ENCODE measurements around the gene HSPA1L. TPM values are rescaled to one million over a fixed set of nuclear protein-coding genes. Genes with fewer than 3 reads are reported as not detected.

HSPA1L gene
- total and polyA plus RNA-seq, 2 donors (not counting 3 experiments of a cell fraction or from before 2014, with no cell fraction given) = 0.32 to 0.77 TPM

GRCh38 chr6:31830886-31831335 lies 15.8 kb upstream of the HSPA1L start:
- Histone ChIP-seq H3K36me3 (ENCODE audit: control insufficient read depth in 2 of 2, extremely low read depth in 1 of 2, insufficient read depth in 2 of 2, low read length in 2 of 2) (no peaks in the 10 kb centered on the region), H4K20me1 (replicated peaks; ENCODE audit: control insufficient read depth, extremely low read depth, insufficient read depth, low read length) (no peaks in the 10 kb centered on the region), H2AFZ (ENCODE audit: low read depth, low read length) (no peak overlapping the region), H3K4me2 (ENCODE audit: insufficient read depth, low read length) (peak overlapping the region; percentile 90), H3K27me3 (ENCODE audit: control insufficient read depth in 2 of 2, insufficient read depth in 2 of 2, low read length in 2 of 2) (no peaks in the 10 kb centered on the region), H3K9me3 (replicated peaks; ENCODE audit: control insufficient read depth, insufficient read depth, low read length) (no peaks in the 10 kb centered on the region), H3K27ac (ENCODE audit: insufficient read depth, low read depth, low read length) (no peak overlapping the region), H3K9me1 (replicated peaks; ENCODE audit: control insufficient read depth, extremely low read depth, insufficient read depth, low read length) (no peaks in the 10 kb centered on the region), H3K9ac (replicated peaks; ENCODE audit: extremely low read depth, insufficient read depth, low read length) (peak overlapping the region; percentile 48), H3K79me2 (ENCODE audit: control insufficient read depth, insufficient read depth, low read length) (peaks cover 33% of the 10 kb centered on the region), H3K4me1 (ENCODE audit: control insufficient read depth, extremely low read depth, insufficient read depth, low read length) (peaks cover 15% of the 10 kb centered on the region), H3K4me3 (replicated peaks in 1 of 3; ENCODE audit: insufficient read depth in 1 of 3, low read depth in 1 of 3, low read length in 3 of 3) (peak overlapping the region in 2 of 3 experiments; percentile 73 to 94)
- FAIRE-seq (no peak), DNase-seq (ENCODE audit: low read depth, low spot score) (no peak)
- dilution Hi-C loops (cut with MboI; ENCODE audit: extremely low pct_ligation_motif_present, low sequenced_read_pairs) (no loop called here), intact Hi-C loops (cut with micrococcal nuclease) (loop anchor here (1.0 to 10.0 kb wide), 7 partner anchors 59 to 339 kb away; partner anchors contain the start of genes CSNK2B, DDAH2, EHMT2 and LY6G5B)
- ChIA-PET CTCF (interaction anchor here (0.9 to 4.2 kb wide), 18 partner anchors 9 to 232 kb away, joined by 3 to 71 read pairs (median 6); partner anchors contain the start of genes ABHD16A, CLIC1, LSM2 and LY6G5C), POLR2A (interaction anchor here (0.6 to 1.2 kb wide), 3 partner anchors 16 to 58 kb away, joined by 3 to 5 read pairs (median 4); partner anchors contain the start of genes HSPA1A, HSPA1L and LSM2)
- no TSS peak for BruUV-seq (replicated peaks)
- no peak for TF ChIP-seq FOS (IDR thresholded peaks at IDR 0.05; ENCODE audit: borderline replicate concordance, insufficient read depth, low read length)

- DNase-seq (ENCODE audit: low read depth, low spot score) (peak; percentile 76), FAIRE-seq (peak; percentile 69)
- peaks cover 22% of the 10 kb centered on the region for H3K79me2 ChIP-seq (ENCODE audit: control insufficient read depth, insufficient read depth, low read length)
- BruUV-seq (replicated peaks) = no TSS peak
- dilution Hi-C loops (cut with MboI; ENCODE audit: extremely low pct_ligation_motif_present, low sequenced_read_pairs) = no loop called here
- TF ChIP-seq EZH2 (IDR thresholded peaks at IDR 0.05; ENCODE audit: borderline replicate concordance, low read depth, low read length, severe bottlenecking) (no peak), CTCF (IDR thresholded peaks at IDR 0.05; ENCODE audit: extremely low read depth in 1 of 2, insufficient read depth in 1 of 2, low read depth in 1 of 2, low read length in 2 of 2) (peak in 1 of 2 donors; percentile 5)
- peak overlapping the region; percentile 48 for H3K9ac ChIP-seq (replicated peaks; ENCODE audit: extremely low read depth, insufficient read depth, low read length)
- intact Hi-C loops (cut with micrococcal nuclease) = loop anchor here (1.0 to 10.0 kb wide), 7 partner anchors 57 to 337 kb away; partner anchors contain the start of genes CSNK2B, DDAH2, EHMT2 and LY6G5B
- peak overlapping the region; percentile 73 to 94 (median 77) for H3K4me3 ChIP-seq (replicated peaks in 1 of 3; ENCODE audit: insufficient read depth in 1 of 3, low read depth in 1 of 3, low read length in 3 of 3)
- H3K9me1 ChIP-seq (replicated peaks; ENCODE audit: control insufficient read depth, extremely low read depth, insufficient read depth, low read length) = no peaks in the 10 kb centered on the region
- ChIA-PET CTCF (interaction anchor here (0.6 to 4.2 kb wide), 34 partner anchors 8 to 278 kb away, joined by 3 to 71 read pairs (median 5); partner anchors contain the start of genes BAG6, CLIC1, DDAH2 and LSM2), POLR2A (interaction anchor here (0.7 to 1.2 kb wide), 6 partner anchors 11 to 150 kb away, joined by 4 to 17 read pairs (median 6); partner anchors contain the start of genes HSPA1A, HSPA1L and NEU1)
- no peaks in the 10 kb centered on the region for H3K36me3 ChIP-seq (ENCODE audit: control insufficient read depth in 2 of 2, extremely low read depth in 1 of 2, insufficient read depth in 2 of 2, low read length in 2 of 2)
- no peak overlapping the region for H2AFZ ChIP-seq (ENCODE audit: low read depth, low read length)
- H3K4me2 ChIP-seq (ENCODE audit: insufficient read depth, low read length) = peak overlapping the region; percentile 90
- H4K20me1 ChIP-seq (replicated peaks; ENCODE audit: control insufficient read depth, extremely low read depth, insufficient read depth, low read length) = no peaks in the 10 kb centered on the region
- H3K27ac ChIP-seq (ENCODE audit: insufficient read depth, low read depth, low read length) = no peak overlapping the region
- no peaks in the 10 kb centered on the region for H3K9me3 ChIP-seq (replicated peaks; ENCODE audit: control insufficient read depth, insufficient read depth, low read length)
- peaks cover 14% of the 10 kb centered on the region for H3K4me1 ChIP-seq (ENCODE audit: control insufficient read depth, extremely low read depth, insufficient read depth, low read length)
- H3K27me3 ChIP-seq (ENCODE audit: control insufficient read depth in 2 of 2, insufficient read depth in 2 of 2, low read length in 2 of 2) = no peaks in the 10 kb centered on the region
Observed at GRCh38 chr6:31829633-31830283, 14.7 kb upstream of the HSPA1L start.
